HCT116 (cell line): ENCODE measurements around the gene NPHP3. TPM values are rescaled to one million over a fixed set of nuclear protein-coding genes. Genes with fewer than 3 reads are reported as not detected.

Source experiments
- ATAC-seq: fragments of 200-7000 bp; cut with Tn5 transposase; 2 replicates; pipeline ENCODE4 v1.9.1; 2020; ENCODE audit warnings: mild to moderate bottlenecking, moderate library complexity
- BruUV-seq: library from RNA; stranded (reverse); fragments of 400-500 nt; replicated peaks from 2 replicates; lab custom pipeline; 2021; lab: Mats Ljungman, UMichigan
- CTCF ChIA-PET: fragments of 300-600 bp; sonication (Branson Sonifier 250); formaldehyde crosslinking; loops from one replicate; lab custom pipeline; 2021; ENCODE audit warnings: antibody characterized with exemption; lab: Charles Lee
- POLR2A ChIA-PET: fragments of 300-600, 350-600 bp; sonication (Branson Sonifier 250); formaldehyde crosslinking; loops from one replicate; lab custom pipeline; 2021; ENCODE audit warnings: antibody characterized with exemption; lab: Charles Lee
- RAD21 ChIA-PET, 2 experiments: fragments of 300-600 bp; sonication (Branson Sonifier 250); formaldehyde crosslinking; loops; one replicate each; lab custom pipeline; 2023; ENCODE audit warnings: low total read pairs in 2 of 2; ENCODE audit not compliant: uncharacterized antibody in 2 of 2, unreplicated experiment in 2 of 2, low non-redundant PET in 1 of 2; lab: Charles Lee
- DNase-seq: peaks from one replicate; pipeline ENCODE4 v3.0.0-alpha.2; 2010; ENCODE audit warnings: low read depth, low spot score
- H2AFZ ChIP-seq: fragments of 200-600 bp; shearing (Covaris generic), sonication (generic); 2 replicates; pipeline ENCODE4 v1.6.1; 2017; ENCODE audit warnings: low read depth, mixed run types, mixed read lengths, antibody characterized with exemption, low read length; ENCODE audit not compliant: poor library complexity, severe bottlenecking
- H3K27ac ChIP-seq: 2 replicates; pipeline ENCODE4 v1.5.1; 2012; ENCODE audit warnings: low read depth, low read length
- H3K27me3 ChIP-seq: fragments of 200-600 bp; sonication (generic); 2 replicates; pipeline ENCODE4 v1.6.1; 2016; ENCODE audit warnings: mixed run types, low read length, mixed read lengths; ENCODE audit not compliant: insufficient read depth
- H3K36me3 ChIP-seq, 2 experiments: fragments of 200-500 bp in 1 of 2; fragments of 200-600 bp in 1 of 2; sonication (Bioruptor generic) in 1 of 2; sonication (generic) in 1 of 2; 2 replicates each; pipeline versions ENCODE4 v1.5.1 to v1.6.1; 2014 to 2016; ENCODE audit warnings: low read length in 2 of 2, inconsistent platforms in 1 of 2, mixed read lengths in 1 of 2, mixed run types in 1 of 2; ENCODE audit not compliant: insufficient read depth in 2 of 2, control insufficient read depth in 1 of 2
- H3K4me1 ChIP-seq, 2 experiments: fragments of 200-600 bp in 1 of 2; sonication (generic) in 1 of 2; 2 replicates each; pipeline versions ENCODE4 v1.5.1 to v1.6.1; 2012 to 2017; ENCODE audit warnings: low read length in 2 of 2, inconsistent platforms in 1 of 2, mild to moderate bottlenecking in 1 of 2, mixed read lengths in 1 of 2, mixed run types in 1 of 2, moderate library complexity in 1 of 2; ENCODE audit not compliant: insufficient read depth in 2 of 2, control insufficient read depth in 1 of 2
- H3K4me2 ChIP-seq: fragments of 200-600 bp; sonication (generic); 2 replicates; pipeline ENCODE4 v1.6.1; 2017; ENCODE audit warnings: mixed run types, low read length, mixed read lengths
- H3K4me3 ChIP-seq, 2 experiments: fragments of 200-600 bp in 1 of 2; sonication (generic) in 1 of 2; replicated peaks in 1 of 2; 2 replicates each; pipeline ENCODE4 v1.5.1; 2011 to 2016; ENCODE audit warnings: low read length in 2 of 2, control low read depth in 1 of 2, low read depth in 1 of 2, mild to moderate bottlenecking in 1 of 2, mixed read lengths in 1 of 2, mixed run types in 1 of 2
- H3K79me2 ChIP-seq: fragments of 200-600 bp; sonication (generic); 2 replicates; pipeline ENCODE4 v1.6.1; 2017; ENCODE audit warnings: mild to moderate bottlenecking, mixed run types, low read length, moderate library complexity, mixed read lengths; ENCODE audit not compliant: insufficient read depth
- H3K9ac ChIP-seq: fragments of 200-600 bp; sonication (generic); 2 replicates; pipeline ENCODE4 v1.6.1; 2016; ENCODE audit warnings: low read length, mixed read lengths
- H3K9me2 ChIP-seq: fragments of 200-600 bp; sonication (generic), shearing (Covaris generic); 2 replicates; pipeline ENCODE4 v1.6.1; 2017; ENCODE audit warnings: mixed run types, mild to moderate bottlenecking, moderate library complexity; ENCODE audit not compliant: insufficient read depth
- H3K9me3 ChIP-seq, 2 experiments: fragments of 200-500 bp in 1 of 2; fragments of 200-600 bp in 1 of 2; sonication (Bioruptor generic) in 1 of 2; sonication (generic) in 1 of 2; 2 replicates each; pipeline ENCODE4 v1.6.1; 2014 to 2017; ENCODE audit warnings: low read length in 2 of 2, mixed read lengths in 2 of 2, inconsistent platforms in 1 of 2, low read depth in 1 of 2, mild to moderate bottlenecking in 1 of 2, mixed run types in 1 of 2, moderate library complexity in 1 of 2; ENCODE audit not compliant: control insufficient read depth in 1 of 2, insufficient read depth in 1 of 2
- H4K20me1 ChIP-seq: fragments of 200-600 bp; sonication (generic), shearing (Covaris generic); 2 replicates; pipeline ENCODE4 v1.6.1; 2017; ENCODE audit warnings: mixed run types, mild to moderate bottlenecking, moderate library complexity; ENCODE audit not compliant: insufficient read depth
- CEBPB ChIP-seq: IDR thresholded peaks from 2 replicates; pipeline ENCODE4 v1.6.1; 2012; ENCODE audit warnings: low read depth
- CTCF ChIP-seq, 3 experiments: fragments of 200-600 bp in 1 of 3; sonication (generic) in 1 of 3; IDR thresholded peaks in 2 of 3; conservative IDR thresholded peaks in 1 of 3; 2 replicates each; pipeline ENCODE4 v1.5.1; 2012 to 2017; ENCODE audit warnings: low read depth in 2 of 3, low read length in 2 of 3, antibody characterized with exemption in 1 of 3, borderline replicate concordance in 1 of 3, control low read depth in 1 of 3, mild to moderate bottlenecking in 1 of 3, mixed read lengths in 1 of 3, mixed run types in 1 of 3, moderate library complexity in 1 of 3; ENCODE audit not compliant: insufficient read depth in 1 of 3
- EGR1 ChIP-seq: IDR thresholded peaks from 2 replicates; pipeline ENCODE4 v1.6.1; 2012; ENCODE audit warnings: low read depth
- EZH2 ChIP-seq: fragments of 200-600 bp; sonication (generic); IDR thresholded peaks from 2 replicates; pipeline ENCODE4 v1.6.1; 2017; ENCODE audit warnings: antibody characterized with exemption, mixed run types
- FOSL1 ChIP-seq: IDR thresholded peaks from 2 replicates; pipeline ENCODE4 v1.6.1; 2012; ENCODE audit warnings: low read depth
- JUND ChIP-seq: IDR thresholded peaks from 2 replicates; pipeline ENCODE4 v1.6.1; 2012
- POLR2A ChIP-seq: IDR thresholded peaks from 2 replicates; pipeline ENCODE4 v1.7.0; 2011; ENCODE audit warnings: borderline replicate concordance; ENCODE audit not compliant: insufficient read depth, insufficient read length; ENCODE audit errors: extremely low read depth
- POLR2AphosphoS5 ChIP-seq: IDR thresholded peaks from 2 replicates; pipeline ENCODE4 v1.6.1; 2011; ENCODE audit warnings: mild to moderate bottlenecking, low read depth, low read length, moderate library complexity
- REST ChIP-seq: IDR thresholded peaks from 2 replicates; pipeline ENCODE4 v1.6.1; 2012; ENCODE audit warnings: low read depth
- SIN3A ChIP-seq: IDR thresholded peaks from 2 replicates; pipeline ENCODE4 v1.6.1; 2012; ENCODE audit warnings: low read depth
- SP1 ChIP-seq: IDR thresholded peaks from 2 replicates; pipeline ENCODE4 v1.6.1; 2012; ENCODE audit warnings: low read depth
- SRF ChIP-seq: IDR thresholded peaks from 2 replicates; pipeline ENCODE4 v1.6.1; 2012; ENCODE audit warnings: low read depth
- ZNF274 ChIP-seq: fragments of 200-500 bp; sonication (Bioruptor generic); IDR thresholded peaks from 2 replicates; pipeline ENCODE4 v1.6.1; 2014; ENCODE audit warnings: mild to moderate bottlenecking, low read depth, low read length, inconsistent platforms
- intact Hi-C: fragments of 100-400 bp; cut with micrococcal nuclease; formaldehyde crosslinking; loops from 2 replicates; pipeline ENCODE4 v1.10.0; 2022
- total RNA-seq: library from RNA; stranded (reverse); gene quantifications from one replicate; pipeline ENCODE4 v1.2.1, GENCODE V29; 2021; ENCODE audit not compliant: unreplicated experiment

The NPHP3 gene
- total RNA-seq, 1 experiment from 2014 or later: 15.5 TPM

DNA sequence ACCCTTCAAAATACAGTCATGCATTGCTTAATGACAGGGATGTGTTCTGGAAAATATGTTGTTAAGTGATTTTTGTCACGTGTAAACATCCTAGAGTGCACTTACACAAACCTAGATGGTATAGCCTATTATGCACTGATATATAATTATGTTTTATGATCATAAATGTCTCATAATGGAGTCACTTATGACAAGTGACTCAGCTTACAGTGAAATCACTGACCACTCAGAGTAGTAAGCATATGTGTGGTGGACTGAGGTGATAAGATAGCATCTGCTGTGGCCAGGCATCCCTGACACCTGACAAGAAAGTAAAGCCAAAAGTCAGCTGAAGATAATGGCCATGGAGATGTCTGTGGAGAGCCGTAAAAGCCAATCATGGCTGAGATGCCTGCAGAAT, 68.0 kb downstream of the NPHP3 start:
- Histone ChIP-seq H3K36me3 (no peaks in the 10 kb centered on the region), H3K9me3 (no peaks in the 10 kb centered on the region), H3K9me2 (no peaks in the 10 kb centered on the region), H3K4me1 (peaks cover 0 to 9% of the 10 kb centered on the region in 2 experiments; a peak in 2 of 4 replicates), H3K79me2 (peaks cover 13% of the 10 kb centered on the region; the same call in 1 of the 2 replicates), H4K20me1 (no peaks in the 10 kb centered on the region), H3K9ac (no peak overlapping the region), H3K4me2 (no peak overlapping the region), H2AFZ (no peak overlapping the region), H3K27ac (no peak overlapping the region), H3K27me3 (no peaks in the 10 kb centered on the region), H3K4me3 (no peak overlapping the region)
- CTCF ChIA-PET: no interaction called here
- no TSS peak for BruUV-seq
- RAD21 ChIA-PET: no interaction called here
- POLR2A ChIA-PET: no interaction called here
- intact Hi-C loops: no loop called here
- DNase-seq: no peak
- no peak for ATAC-seq
- TF ChIP-seq CTCF (IDR thresholded peaks at IDR 0.05 in 2 of 3, conservative IDR thresholded peaks at IDR 0.05 in 1 of 3; ENCODE audit: borderline replicate concordance in 1 of 3, insufficient read depth in 1 of 3, low read depth in 2 of 3, low read length in 2 of 3) (no peak), SP1 (no peak), JUND (no peak), SRF (no peak), FOSL1 (no peak), EZH2 (no peak), CEBPB (no peak), REST (no peak), POLR2A (no peak), POLR2AphosphoS5 (no peak), SIN3A (no peak), ZNF274 (no peak), EGR1 (no peak)
